Naive B cell (primary cell): Measurements from ENCODE around the gene SGK1. TPM values are rescaled to one million over a fixed set of nuclear protein-coding genes. Genes with fewer than 3 reads are reported as not detected.

Experiments used
- ATAC-seq, 2 donors: fragments of 150-1000 bp; cut with Tn5 transposase; 2 replicates each; pipeline ENCODE4 v1.10.0; 2021; ENCODE audit warnings: low read depth in 2 of 2, mild to moderate bottlenecking in 2 of 2, moderate library complexity in 2 of 2
- DNase-seq: peaks from one replicate; pipeline ENCODE4 v3.0.0; 2022
- H3K27ac Mint-ChIP-seq, 6 donors: one replicate each; pipeline ENCODE4 v1.8.0; 2020 to 2022; ENCODE audit warnings: mild to moderate bottlenecking in 6 of 6, mixed read lengths in 6 of 6, moderate library complexity in 5 of 6, inconsistent platforms in 2 of 6
- H3K27me3 Mint-ChIP-seq, 3 donors: one replicate each; pipeline ENCODE4 v1.8.0; 2021 to 2022; ENCODE audit warnings: mixed read lengths in 3 of 3, mild to moderate bottlenecking in 1 of 3
- H3K36me3 Mint-ChIP-seq, 2 donors: one replicate each; pipeline ENCODE4 v1.8.0; 2020 to 2022; ENCODE audit warnings: mixed read lengths in 2 of 2, inconsistent platforms in 1 of 2, mild to moderate bottlenecking in 1 of 2
- H3K4me1 Mint-ChIP-seq, 3 donors: one replicate each; pipeline ENCODE4 v1.8.0; 2020 to 2022; ENCODE audit warnings: mixed read lengths in 3 of 3, inconsistent platforms in 1 of 3, mild to moderate bottlenecking in 1 of 3, moderate library complexity in 1 of 3
- H3K4me3 Mint-ChIP-seq, 8 donors: one replicate each; pipeline ENCODE4 v1.8.0; 2020 to 2022; ENCODE audit warnings: mild to moderate bottlenecking in 8 of 8, mixed read lengths in 8 of 8, moderate library complexity in 8 of 8, inconsistent platforms in 2 of 8
- H3K9me3 Mint-ChIP-seq, 7 donors: one replicate each; pipeline ENCODE4 v1.8.0; 2020 to 2022; ENCODE audit warnings: mixed read lengths in 7 of 7, mild to moderate bottlenecking in 5 of 7, inconsistent platforms in 2 of 7, moderate library complexity in 1 of 7
- polyA plus RNA-seq, 6 donors: library from polyadenylated mRNA; unstranded; fragments of 300-500 nt; fragmentation: Illumina TruSeq; gene quantifications; one replicate each; pipeline ENCODE4 v1.2.3, GENCODE V29; 2021; ENCODE audit warnings: low read depth in 6 of 6

Gene SGK1
- polyA plus RNA-seq, 6 donors from 2014 or later = 6.6 to 59.1 (median 24.3) TPM

DNA sequence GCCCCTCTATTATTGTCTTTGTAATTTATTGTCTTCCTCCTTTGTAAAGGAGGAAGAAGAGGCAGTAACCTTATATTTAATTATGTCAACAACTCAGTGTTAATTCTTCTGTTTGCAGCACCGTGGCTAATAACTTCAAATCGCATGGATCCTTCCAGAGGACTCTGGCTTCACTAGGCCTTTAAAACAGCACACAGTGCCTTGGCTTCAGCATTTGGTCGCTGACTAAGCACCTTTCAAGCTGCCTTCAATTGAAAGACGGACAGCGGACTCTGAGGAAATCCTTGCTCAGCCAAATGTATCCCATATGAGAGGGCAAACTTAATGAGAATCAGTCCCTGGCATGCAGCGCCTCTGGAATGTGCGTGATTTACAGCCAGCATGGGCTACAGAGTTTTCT is 64.2 kb downstream of the SGK1 start:
- peaks cover 11 to 20% (median 15%) of the 10 kb centered on the region in 3 donors for H3K4me1 Mint-ChIP-seq
- H3K4me3 Mint-ChIP-seq = no peak overlapping the region
- H3K27me3 Mint-ChIP-seq = no peaks in the 10 kb centered on the region
- no peaks in the 10 kb centered on the region for H3K36me3 Mint-ChIP-seq
- H3K9me3 Mint-ChIP-seq = no peaks in the 10 kb centered on the region
- DNase-seq (no peak), ATAC-seq (no peak)
- no peak overlapping the region for H3K27ac Mint-ChIP-seq

DNA sequence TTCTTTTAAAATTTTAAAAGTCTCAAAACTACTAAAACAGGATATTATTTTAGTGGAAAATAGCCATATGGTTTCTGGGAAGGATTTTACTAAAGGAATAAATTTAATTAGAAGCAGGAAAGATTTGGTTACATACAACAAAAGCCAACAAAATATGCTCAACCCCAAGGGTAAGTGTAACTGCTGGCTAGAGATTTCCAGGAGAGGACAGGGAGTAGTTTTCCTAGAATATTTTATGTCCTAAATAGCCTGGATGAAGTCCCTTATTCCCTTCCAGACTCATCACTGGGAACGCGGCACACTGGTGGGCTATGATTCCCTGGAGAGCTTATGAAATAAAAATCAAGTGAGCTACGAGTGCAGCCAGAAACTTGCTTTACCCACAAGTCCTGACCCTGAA is 66.6 kb downstream of the SGK1 start:
- Mint-ChIP-seq H3K4me1 (peaks cover 23 to 43% (median 31%) of the 10 kb centered on the region in 3 donors), H3K27me3 (no peaks in the 10 kb centered on the region), H3K27ac (peak overlapping the region in 1 of 6 donors; percentile 63), H3K9me3 (no peaks in the 10 kb centered on the region), H3K36me3 (no peaks in the 10 kb centered on the region), H3K4me3 (no peak overlapping the region)
- ATAC-seq (no peak), DNase-seq (no peak)

GRCh38 chr6:134250776-134251175 is 67.1 kb downstream of the SGK1 start:
- DNase-seq (no peak), ATAC-seq (no peak)
- no peaks in the 10 kb centered on the region for H3K27me3 Mint-ChIP-seq
- no peak overlapping the region for H3K4me3 Mint-ChIP-seq
- no peak overlapping the region for H3K27ac Mint-ChIP-seq
- peaks cover 25 to 49% (median 36%) of the 10 kb centered on the region in 3 donors for H3K4me1 Mint-ChIP-seq
- H3K36me3 Mint-ChIP-seq = no peaks in the 10 kb centered on the region
- H3K9me3 Mint-ChIP-seq = no peaks in the 10 kb centered on the region

DNA sequence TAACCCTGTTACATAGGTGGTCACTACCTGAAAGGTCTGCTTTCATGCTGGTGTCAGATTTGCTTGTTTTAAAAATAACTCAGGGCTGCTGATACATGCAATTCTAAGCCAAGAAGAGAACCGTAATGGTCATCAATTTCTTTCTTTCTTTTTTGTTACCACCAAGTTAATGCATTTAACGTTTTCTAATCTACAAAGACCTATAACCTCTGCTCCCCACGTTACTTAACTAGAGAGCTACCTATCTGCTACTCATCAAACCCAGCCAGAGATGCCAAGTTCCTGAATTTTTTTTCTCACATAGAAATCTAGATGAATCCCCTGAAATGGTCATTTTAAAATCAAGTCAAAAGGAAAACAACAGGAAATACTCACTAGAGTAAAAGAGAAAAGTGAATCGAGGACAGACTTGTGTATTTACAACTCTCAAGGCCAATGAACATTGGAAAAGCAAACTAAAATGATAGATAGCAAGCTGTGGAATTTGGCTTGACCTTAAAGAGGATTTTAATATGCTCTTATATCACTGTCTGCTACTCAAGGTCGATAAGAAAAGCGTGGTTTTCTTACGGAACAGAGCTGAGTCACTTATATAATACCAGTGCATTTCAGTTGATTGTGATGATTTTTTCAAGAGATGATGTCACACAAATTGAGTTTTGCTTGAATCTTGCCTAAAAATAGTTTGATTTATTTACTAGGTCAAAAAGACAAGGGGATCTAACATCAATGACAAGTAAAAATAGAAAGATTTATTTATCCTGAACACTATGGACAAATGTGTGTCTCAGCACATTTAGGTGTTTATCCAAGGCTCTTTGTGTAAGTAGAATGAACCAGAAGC is 67.9 kb downstream of the SGK1 start:
- no peaks in the 10 kb centered on the region for H3K27me3 Mint-ChIP-seq
- H3K4me3 Mint-ChIP-seq = peak overlapping the region in 1 of 8 donors; percentile 62
- ATAC-seq = no peak
- H3K4me1 Mint-ChIP-seq = peaks cover 28 to 57% (median 44%) of the 10 kb centered on the region in 3 donors
- H3K27ac Mint-ChIP-seq = peak overlapping the region in 5 of 6 donors; percentile 24 to 97 (median 93)
- H3K36me3 Mint-ChIP-seq = no peaks in the 10 kb centered on the region
- no peak for DNase-seq
- no peaks in the 10 kb centered on the region for H3K9me3 Mint-ChIP-seq

DNA sequence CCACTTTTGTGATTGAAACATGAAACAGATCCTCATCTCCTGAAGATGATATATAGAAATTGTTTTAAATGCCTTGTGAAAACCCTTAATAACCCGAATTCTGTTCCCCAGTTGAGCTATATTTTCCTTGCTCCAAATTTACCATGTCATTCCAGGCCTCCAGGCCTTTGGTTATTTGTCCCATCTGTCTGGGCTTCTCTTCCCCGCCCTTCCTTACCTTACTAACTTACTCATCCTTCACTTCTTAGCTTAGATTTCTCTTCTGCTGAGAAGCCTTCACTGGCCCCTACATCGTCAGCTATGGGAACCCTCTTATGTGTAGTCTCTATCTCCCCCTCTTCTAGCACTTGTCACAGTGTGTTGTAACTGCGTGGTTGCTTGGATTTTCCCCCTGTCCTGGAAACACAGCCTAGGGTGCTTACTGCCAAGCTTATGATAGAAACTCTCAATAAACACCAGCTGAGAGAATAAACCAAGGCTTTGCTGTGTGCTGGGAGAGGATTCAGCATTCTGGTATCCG is 68.6 kb downstream of the SGK1 start:
- Mint-ChIP-seq H3K36me3 (no peaks in the 10 kb centered on the region), H3K4me3 (peak overlapping the region in 3 of 8 donors; percentile 4 to 62 (median 14)), H3K9me3 (no peaks in the 10 kb centered on the region), H3K27ac (peak overlapping the region; percentile 35 to 97 (median 92)), H3K27me3 (no peaks in the 10 kb centered on the region), H3K4me1 (peaks cover 28 to 61% (median 46%) of the 10 kb centered on the region in 3 donors)
- DNase-seq (no peak), ATAC-seq (no peak)

DNA sequence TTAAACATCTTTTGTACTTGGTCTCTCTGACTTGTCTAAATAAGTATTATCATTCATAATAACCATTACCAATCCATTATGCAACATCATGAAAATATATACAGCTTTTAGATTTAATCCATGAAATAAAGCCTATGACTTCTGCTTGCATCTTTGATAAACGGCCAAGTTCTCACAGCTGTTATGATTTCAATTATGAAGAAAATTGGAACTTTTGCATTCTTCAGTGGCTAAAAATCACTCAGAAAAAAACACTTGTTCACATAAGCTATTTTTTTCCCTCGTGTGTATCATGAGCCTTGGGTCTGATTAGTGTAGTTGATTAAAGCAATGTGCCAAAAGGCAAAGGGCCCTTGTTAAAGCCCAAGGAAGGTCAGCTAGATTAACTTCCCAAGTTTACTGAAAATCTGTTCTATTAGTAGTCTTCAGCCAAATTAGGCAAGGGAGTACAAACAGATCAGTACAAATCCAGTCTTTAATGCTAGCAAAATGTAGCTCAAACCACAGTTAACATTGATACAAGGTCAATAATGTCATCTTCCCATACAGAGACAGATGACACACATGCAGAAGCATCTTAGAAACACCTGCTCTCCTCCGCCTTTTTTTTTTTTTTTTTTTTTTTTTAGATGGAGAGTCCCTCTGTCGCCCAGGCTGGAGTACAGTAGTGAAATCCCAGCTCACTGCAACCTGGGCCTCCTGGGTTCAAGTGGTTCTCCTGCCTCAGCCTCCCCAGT is 69.9 kb downstream of the SGK1 start:
- ATAC-seq (no peak), DNase-seq (no peak)
- peaks cover 28 to 62% (median 46%) of the 10 kb centered on the region in 3 donors for H3K4me1 Mint-ChIP-seq
- peak overlapping the region; percentile 91 to 100 (median 98) for H3K27ac Mint-ChIP-seq
- no peaks in the 10 kb centered on the region for H3K36me3 Mint-ChIP-seq
- no peaks in the 10 kb centered on the region for H3K9me3 Mint-ChIP-seq
- peak overlapping the region in 6 of 8 donors; percentile 8 to 77 (median 50) for H3K4me3 Mint-ChIP-seq
- no peaks in the 10 kb centered on the region for H3K27me3 Mint-ChIP-seq

DNA sequence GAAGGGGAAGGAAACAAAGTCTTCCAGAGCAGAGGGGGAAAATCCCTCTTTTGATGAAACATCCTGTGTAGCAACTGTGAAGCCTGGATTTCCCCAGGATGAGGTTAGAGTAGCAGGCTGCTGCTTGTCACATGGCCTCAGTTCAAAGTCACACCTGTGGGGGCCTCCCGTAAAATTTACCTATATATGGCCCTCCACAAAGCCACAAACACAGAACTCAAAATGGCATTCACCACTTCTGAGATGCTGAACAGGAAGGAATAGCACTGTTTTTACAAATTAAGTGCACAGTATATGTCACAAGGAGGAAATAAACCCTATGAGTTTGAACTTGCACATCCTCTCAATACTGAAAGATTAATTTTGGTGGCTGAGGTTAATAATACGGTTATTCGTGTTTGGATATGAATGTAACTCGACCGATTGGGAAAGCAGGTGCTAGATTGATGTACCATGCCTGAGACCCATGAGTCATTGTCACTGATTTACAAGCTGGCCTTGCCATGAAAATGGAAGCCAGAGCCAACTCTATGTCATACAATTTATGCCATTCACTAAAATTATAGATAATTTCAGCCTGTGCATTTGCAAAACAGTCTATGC is 70.6 kb downstream of the SGK1 start:
- Mint-ChIP-seq H3K4me3 (peak overlapping the region in 7 of 8 donors; percentile 8 to 77 (median 39)), H3K4me1 (peaks cover 28 to 62% (median 46%) of the 10 kb centered on the region in 3 donors), H3K27me3 (no peaks in the 10 kb centered on the region), H3K9me3 (no peaks in the 10 kb centered on the region), H3K36me3 (no peaks in the 10 kb centered on the region), H3K27ac (peak overlapping the region; percentile 91 to 100 (median 98))
- ATAC-seq (peak; percentile 89 to 91), DNase-seq (peak; percentile 86)

GRCh38 chr6:134245706-134246105 is 72.2 kb downstream of the SGK1 start:
- ATAC-seq (no peak), DNase-seq (peak; percentile 32)
- Mint-ChIP-seq H3K9me3 (peaks cover 0 to 4% (median 0%) of the 10 kb centered on the region in 7 donors), H3K4me3 (peak overlapping the region in 1 of 8 donors; percentile 44), H3K27ac (peak overlapping the region; percentile 84 to 100 (median 98)), H3K4me1 (peaks cover 30 to 73% (median 58%) of the 10 kb centered on the region in 3 donors), H3K36me3 (peaks cover 0 to 7% of the 10 kb centered on the region in 2 donors), H3K27me3 (no peaks in the 10 kb centered on the region)

GRCh38 chr6:134245041-134245440 is 72.9 kb downstream of the SGK1 start:
- no peak for ATAC-seq
- H3K36me3 Mint-ChIP-seq = peaks cover 0 to 7% of the 10 kb centered on the region in 2 donors
- H3K27me3 Mint-ChIP-seq = no peaks in the 10 kb centered on the region
- H3K4me3 Mint-ChIP-seq = no peak overlapping the region
- peaks cover 33 to 73% (median 64%) of the 10 kb centered on the region in 3 donors for H3K4me1 Mint-ChIP-seq
- peak overlapping the region; percentile 84 to 100 (median 98) for H3K27ac Mint-ChIP-seq
- DNase-seq = no peak
- H3K9me3 Mint-ChIP-seq = peaks cover 0 to 4% (median 0%) of the 10 kb centered on the region in 7 donors

DNA sequence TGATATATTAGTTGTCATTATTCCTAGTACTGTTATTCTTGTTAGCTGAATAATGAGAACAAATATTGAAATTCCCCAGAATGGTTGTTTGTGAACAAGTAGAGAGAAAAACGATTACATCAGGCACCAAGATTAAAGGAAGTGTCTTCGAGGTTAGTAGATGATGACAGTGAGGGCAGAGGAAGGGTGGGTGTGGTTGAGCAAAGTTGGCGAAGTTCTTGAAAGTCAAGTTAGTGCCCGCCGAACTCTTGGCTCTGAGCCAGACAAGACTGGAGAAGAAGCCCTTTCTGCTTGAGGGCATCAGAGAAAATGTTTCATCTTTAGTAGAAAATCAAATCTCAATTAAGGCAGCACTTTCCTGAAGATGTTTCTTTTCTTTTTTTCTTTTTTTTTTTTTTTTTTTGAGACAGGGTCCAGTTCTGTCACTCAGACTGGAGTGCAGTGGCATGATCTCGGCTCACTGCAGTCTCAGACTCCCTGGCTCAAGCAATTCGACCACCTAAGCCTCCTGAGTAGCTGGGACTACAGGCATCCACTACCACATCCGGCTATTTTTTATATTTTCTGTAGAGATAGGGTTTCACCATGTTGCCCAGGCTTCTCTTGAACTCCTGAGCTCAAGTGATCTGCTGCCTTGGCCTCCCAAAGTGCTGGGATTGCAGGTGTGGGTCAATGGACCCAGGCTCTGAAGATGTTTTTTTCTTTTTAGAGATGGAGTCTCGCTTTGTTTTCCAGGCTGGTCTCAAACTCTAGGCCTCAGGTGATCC is 77.1 kb downstream of the SGK1 start:
- peaks cover 19 to 52% (median 42%) of the 10 kb centered on the region in 3 donors for H3K4me1 Mint-ChIP-seq
- H3K27ac Mint-ChIP-seq = peak overlapping the region; percentile 85 to 97 (median 93)

DNA sequence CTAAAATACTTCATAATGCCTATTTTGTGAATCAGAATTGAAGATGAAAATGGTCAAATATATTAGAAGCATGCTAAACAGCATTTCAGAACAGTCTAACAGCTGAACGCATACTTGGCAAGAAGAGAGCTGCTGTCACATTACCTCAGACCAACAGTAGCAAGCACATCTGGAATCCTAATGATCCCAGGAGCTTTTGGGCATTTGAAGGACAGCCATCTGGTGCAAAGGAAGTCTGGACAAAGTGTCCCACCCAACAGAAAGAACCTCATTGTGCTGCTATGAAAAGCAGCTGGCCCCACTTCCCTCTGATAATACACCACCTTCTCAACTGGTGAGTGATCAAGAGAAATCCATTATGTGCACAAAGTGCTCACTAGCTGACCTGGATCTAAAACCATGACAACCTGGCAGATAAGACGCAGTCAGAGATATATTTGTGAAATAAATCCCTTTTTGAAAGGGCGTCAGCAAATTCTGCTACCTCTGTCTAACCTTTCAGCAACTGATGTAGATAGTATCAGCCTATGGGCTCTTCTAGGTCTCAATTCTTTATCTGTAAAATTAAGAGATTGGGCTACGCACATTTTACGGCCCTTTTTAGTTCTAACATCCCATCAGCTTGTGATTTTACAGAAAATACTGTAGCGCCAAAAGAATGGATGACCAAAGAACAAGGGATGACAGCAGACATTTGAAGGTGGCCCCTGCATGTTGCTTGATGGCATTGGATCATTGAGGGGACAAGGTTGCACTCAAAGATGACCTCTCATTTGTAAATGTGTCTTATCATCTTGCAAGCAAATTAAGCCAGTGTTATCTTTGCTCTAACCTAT is 78.7 kb downstream of the SGK1 start:
- Mint-ChIP-seq H3K27me3 (no peaks in the 10 kb centered on the region), H3K36me3 (peaks cover 0 to 7% of the 10 kb centered on the region in 2 donors), H3K4me3 (peak overlapping the region in 3 of 8 donors; percentile 20 to 61 (median 42)), H3K27ac (peak overlapping the region in 5 of 6 donors; percentile 36 to 97 (median 86)), H3K9me3 (peaks cover 0 to 7% (median 2%) of the 10 kb centered on the region in 7 donors), H3K4me1 (peaks cover 22 to 52% (median 42%) of the 10 kb centered on the region in 3 donors)
- ATAC-seq (no peak), DNase-seq (no peak)

More for the DNA sequence above, 77.1 kb downstream of the SGK1 start:
- peak overlapping the region in 7 of 8 donors; percentile 0 to 82 (median 41) for H3K4me3 Mint-ChIP-seq
- H3K36me3 Mint-ChIP-seq = peaks cover 0 to 7% of the 10 kb centered on the region in 2 donors
- ATAC-seq = peak; percentile 77 to 78
- DNase-seq = peak; percentile 86
- H3K9me3 Mint-ChIP-seq = peaks cover 0 to 7% (median 2%) of the 10 kb centered on the region in 7 donors
- no peaks in the 10 kb centered on the region for H3K27me3 Mint-ChIP-seq
